Thyroid gland (tissue), 4 donors: ENCODE data around the gene RASSF7.

Experiments used
- CTCF ChIP-seq, 6 experiments: fragments of 200-600 bp in 3 of 6; fragments of 450-650 bp in 3 of 6; sonication (generic) in 3 of 6; IDR thresholded peaks; one replicate each; pipeline ENCODE4 v1.5.1; 2016 to 2019; ENCODE audit warnings: antibody characterized with exemption in 6 of 6, mild to moderate bottlenecking in 2 of 6, inconsistent platforms in 1 of 6, moderate library complexity in 1 of 6
- POLR2A ChIP-seq, 2 donors: fragments of 450-650 bp; IDR thresholded peaks; one replicate each; pipeline ENCODE4 v1.6.1; 2017; ENCODE audit warnings: antibody characterized with exemption in 2 of 2, mild to moderate bottlenecking in 2 of 2, moderate library complexity in 1 of 2

- TF ChIP-seq CTCF (IDR thresholded peaks at IDR 0.05) (no peak), POLR2A (IDR thresholded peaks at IDR 0.05) (no peak)
These were observed 12.5 kb downstream of the RASSF7 start for GRCh38 chr11:573146-573759.
